ENCODE results near the gene SERPINA3.
"Not testable (repeated sequence)": the region's sequence is repeated elsewhere in the genome, so short reads cannot be mapped to it uniquely, and the experiment has no call there.

Gene SERPINA3

DNA sequence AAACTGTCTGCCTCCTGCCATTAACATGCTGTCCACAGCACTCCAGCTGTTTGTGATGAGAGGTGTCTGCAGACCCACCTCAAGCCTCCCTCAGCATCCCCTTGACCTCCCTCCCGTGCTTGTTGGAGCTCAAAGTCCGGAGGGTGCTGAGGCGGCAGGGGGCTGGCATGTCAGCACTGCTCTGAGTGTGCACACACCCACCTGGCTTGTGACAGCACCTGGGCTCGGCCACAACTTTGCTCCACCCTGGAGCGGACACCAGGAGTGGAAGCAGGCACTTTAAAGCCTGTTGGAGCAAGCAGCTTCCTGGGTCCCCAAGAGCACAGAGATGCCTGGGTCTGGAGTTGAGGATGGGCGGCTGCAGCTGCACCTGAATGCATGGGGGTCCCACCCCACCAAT lies 20.9 kb downstream of the SERPINA3 start:
- DNase-seq (ENCODE audit: low read depth), result no peak

DNA sequence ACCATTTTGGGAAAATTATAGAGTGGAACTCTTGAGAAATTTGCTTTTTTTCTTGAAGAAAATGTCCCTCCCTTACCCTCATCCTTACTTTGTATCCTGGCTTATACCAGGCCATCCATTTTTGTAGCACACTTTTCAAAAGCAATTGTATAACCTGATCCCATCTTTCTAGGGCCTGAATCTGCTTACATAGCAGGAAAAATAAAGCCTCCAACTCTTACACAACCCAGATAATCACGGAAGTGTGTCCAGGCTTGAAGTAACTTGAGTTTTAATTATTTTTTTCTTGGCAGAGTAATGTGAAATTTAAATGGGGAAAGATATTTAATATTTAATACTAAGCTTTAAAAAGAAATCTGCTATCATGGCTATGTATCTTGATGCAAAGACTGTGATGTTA lies 23.0 kb downstream of the SERPINA3 start:
- DNase-seq (ENCODE audit: low read depth), result no peak

DNA sequence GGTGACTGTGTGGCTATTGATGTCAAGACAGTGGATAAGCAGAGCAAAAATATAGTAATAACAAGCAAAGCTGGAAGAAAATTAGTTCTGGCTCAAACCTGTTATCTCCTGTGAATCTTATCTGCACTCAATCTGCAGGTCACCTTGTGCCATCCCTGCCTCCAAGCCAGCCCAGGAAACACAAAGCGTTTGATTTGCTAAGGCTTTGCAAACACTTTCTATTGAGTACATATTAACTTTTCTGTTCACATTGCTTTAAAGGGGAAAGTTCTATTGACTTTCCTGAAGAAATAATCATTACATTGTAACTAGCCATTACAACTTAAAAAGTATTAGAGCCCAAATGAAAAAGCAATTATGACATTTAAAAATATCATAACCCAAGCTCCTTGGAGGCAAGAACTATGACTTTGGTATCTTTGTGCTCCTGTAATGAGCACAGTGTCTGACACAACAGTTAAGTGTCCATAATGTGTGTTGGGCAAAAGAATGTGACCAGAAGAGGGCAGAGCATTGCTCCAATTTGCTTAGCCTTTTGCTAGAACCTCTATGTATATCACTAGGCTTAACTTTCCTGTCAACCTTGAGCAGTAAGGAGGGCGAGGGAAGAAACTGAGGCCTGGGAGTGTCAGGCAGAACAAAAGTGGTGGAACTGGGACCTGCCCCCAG lies 24.7 kb downstream of the SERPINA3 start:
- DNase-seq (ENCODE audit: low read depth), result no peak

DNA sequence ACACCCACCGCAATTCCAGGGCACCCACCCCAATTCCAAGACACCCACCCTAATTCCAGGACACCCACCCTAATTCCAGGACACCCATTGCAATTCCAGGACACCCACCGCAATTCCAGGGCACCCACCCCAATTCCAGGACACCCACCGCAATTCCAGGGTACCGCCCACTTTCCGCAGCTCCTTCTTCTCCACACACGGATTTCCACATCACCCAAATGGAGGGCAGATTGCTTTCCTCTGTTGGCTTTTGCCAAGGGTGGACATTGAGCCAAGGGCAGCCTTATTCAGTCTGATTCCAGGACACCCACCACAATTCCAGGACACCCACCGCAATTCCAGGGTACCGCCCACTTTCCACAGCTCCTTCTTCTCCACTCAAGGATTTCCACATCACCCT lies 25.6 kb downstream of the SERPINA3 start:
- DNase-seq (ENCODE audit: low read depth), result not testable (repeated sequence)

DNA sequence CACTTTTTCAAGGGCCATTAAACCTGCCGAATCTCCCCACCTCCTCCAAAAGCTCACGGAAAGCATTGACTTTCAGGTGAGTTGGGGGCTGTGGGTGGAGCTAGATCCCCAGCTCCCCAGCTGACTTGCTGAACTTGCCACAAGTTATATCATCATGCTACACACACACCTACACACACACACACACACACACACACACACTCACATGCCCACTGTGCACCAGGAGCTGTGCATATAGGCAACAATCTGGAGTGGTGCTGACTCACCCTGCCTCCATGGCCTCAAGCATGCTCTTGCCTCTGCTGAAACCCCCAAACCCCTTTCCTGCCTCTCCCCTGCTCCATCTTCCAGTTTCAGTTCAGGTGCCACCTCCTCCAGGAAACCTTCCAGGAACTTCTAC lies 26.1 kb downstream of the SERPINA3 start:
- DNase-seq (ENCODE audit: low read depth), result no peak

DNA sequence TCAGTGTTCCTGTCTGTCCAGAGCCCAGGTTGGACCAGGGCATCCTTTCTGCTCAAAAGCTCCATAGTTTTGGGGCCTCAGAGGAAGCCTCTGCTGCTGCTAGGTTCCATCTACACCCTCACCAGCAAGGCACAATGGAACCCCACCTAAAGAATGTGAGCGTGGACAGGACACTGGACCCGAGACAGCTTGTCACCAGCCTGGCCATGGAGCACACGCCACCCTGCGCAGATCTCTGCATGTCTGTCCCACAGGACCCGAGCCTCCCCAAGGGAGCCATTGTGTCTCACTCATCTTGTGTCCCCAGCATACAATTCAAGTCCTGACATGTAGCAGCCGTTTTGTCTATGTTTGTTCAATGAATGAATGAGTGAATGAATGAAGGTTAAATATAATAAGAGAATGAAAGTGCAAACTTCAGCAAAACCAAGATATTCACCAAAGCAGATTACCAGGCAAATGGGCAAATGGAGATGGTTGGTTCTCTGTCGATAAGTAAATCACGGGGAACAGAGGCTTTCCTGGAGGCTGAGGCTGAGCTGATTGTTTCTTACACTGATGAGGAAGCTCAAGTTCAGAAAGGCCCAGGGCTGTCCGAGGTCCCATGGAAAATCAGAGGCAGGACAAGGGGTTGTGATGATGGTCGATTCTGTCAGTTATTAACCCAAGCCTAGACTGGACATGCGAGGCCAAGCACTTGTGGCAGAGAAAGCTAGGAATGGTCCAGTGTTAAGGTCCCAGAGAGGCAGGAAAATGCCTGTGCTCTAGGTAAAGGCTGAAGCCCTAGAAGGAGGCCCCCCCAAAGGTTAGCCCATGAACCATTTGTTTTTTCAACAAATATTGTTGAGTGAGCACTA lies 27.0 kb downstream of the SERPINA3 start:
- DNase-seq (ENCODE audit: low read depth), result no peak

DNA sequence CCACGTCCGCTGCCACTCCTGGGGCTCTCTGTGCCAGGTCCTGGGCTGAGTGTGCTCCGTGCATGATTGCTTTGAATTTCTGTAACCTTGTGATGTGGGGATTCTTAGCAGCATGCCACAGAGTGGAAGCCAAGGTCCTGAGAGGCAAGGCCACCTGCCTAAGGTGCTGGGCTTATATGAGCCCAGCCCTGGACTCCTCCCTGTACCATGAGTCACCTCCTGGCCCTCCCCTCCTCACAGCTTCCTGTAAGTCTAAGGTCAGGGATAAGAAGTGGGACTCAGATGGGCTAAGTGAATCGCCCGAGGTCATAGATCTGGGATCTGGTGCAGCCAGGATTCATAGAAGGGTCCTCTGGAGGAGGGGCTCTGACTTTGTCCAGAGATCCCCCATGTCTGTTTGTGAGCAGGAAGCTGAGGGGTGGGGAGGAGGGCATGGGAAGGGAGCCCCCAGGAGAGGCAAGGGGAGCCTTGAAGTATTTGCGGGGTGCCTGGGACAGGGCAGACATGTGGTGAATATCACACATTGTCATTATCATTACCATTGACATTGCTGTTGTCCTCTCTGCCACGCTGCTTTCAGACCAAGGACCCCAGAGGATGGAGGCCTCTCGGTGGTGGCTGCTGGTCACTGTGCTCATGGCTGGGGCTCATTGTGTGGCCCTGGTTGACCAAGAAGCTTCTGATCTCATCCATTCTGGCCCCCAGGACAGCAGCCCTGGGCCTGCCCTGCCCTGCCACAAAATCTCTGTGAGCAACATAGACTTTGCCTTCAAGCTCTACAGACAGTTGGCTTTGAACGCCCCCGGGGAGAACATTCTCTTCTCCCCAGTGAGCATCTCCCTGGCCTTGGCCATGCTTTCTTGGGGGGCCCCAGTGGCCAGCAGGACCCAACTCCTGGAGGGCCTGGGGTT lies 28.8 kb downstream of the SERPINA3 start:
- no peak for DNase-seq (ENCODE audit: low read depth)

DNA sequence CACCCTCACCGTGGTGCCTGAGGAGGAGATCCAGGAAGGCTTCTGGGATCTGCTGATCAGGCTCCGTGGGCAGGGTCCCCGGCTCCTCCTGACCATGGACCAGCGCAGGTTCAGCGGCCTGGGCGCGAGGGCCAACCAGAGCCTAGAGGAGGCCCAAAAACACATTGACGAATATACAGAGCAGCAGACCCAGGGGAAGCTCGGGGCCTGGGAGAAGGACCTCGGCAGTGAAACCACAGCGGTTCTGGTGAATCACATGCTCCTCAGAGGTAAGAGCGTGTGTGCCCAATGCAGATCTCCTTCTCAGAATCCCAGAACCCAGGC lies 29.4 kb downstream of the SERPINA3 start:
- no peak for DNase-seq (ENCODE audit: low read depth)

DNA sequence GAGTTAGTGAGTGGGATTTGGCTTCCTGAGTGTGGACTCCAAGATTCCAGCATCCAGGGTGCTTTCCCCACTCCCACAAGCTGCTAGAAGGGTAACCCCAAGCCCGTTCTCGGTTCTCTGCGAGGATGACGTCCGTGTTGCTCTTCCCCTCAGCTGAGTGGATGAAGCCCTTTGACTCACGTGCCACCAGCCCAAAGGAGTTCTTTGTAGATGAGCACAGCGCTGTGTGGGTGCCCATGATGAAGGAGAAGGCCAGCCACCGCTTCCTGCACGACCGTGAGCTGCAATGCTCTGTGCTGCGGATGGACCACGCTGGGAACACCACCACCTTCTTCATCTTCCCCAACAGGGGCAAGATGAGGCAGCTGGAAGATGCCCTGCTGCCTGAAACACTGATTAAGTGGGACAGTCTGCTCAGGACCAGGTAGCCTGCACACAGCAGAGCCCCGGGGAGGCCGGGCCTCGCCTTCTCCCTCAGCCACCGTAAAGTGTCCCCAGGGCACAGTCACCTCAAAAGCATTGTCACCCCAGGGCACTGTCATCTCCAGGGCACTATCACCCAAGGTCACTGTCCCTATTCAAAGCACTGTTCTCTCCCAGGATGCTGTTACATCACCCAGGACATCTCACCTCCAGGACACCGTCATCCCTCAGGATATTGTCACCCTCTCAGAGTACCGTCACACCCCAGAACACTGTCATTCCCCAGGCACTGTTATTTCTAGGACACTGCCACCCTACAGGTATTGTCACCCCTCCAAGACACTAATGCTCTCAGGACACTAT lies 31.3 kb downstream of the SERPINA3 start:
- no peak for DNase-seq (ENCODE audit: low read depth)

DNA sequence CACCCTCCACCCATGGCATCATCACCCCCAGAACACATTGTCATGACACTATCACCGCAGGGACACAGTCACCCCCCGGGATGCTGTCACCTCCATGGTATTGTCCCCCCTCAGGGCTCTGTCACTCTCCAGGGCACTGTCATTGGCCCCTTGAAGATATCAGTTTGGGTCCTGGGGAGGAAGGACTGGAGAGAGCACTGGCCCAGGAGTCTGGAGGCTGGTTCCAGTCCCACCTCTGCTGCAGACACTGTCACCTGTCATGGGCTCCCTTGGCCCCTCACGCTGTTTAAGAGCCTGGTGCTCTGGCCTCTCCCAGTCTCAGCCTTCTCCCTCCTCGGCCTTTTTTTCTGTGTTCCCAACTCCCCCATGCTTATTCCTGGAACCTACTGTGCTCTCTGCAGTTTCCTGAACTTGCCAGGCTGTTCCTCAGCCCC lies 31.9 kb downstream of the SERPINA3 start:
- DNase-seq (ENCODE audit: low read depth), result no peak

DNA sequence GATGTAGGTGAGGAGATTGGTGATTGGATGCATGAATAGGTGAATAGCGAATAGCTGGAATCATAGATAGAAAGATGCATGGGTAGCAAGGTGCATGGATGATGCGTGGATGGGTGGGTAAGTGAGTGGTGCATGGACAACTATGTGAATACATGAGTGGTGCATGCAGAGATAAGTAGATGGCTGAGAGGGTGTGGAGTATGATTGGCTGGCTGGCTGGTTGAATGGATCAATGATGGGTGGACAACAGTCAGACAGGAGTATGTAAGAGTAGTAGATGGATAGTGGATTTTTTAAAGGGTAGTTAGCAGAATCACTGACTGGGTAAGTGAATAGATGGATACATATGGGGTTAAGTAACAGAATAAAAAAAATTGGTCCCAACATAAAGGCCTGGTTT lies 33.9 kb downstream of the SERPINA3 start:
- DNase-seq (ENCODE audit: low read depth), result no peak

DNA sequence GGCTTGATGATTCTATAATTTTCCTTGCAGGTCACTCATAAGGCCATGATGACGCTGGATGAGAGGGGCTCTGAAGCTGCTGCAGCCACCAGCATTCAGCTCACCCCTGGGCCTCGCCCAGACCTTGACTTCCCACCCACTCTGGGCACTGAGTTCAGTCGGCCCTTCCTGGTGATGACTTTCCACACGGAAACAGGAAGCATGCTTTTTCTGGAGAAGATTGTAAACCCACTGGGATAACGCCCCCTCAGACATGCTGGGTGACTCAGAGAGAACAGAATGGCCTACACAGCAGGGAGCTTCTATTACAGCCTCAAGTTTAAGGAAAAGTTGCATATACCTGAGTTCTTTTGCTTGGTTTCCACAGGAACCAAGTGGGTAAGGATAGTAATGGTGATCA lies 34.3 kb downstream of the SERPINA3 start:
- no peak for DNase-seq (ENCODE audit: low read depth)

DNA sequence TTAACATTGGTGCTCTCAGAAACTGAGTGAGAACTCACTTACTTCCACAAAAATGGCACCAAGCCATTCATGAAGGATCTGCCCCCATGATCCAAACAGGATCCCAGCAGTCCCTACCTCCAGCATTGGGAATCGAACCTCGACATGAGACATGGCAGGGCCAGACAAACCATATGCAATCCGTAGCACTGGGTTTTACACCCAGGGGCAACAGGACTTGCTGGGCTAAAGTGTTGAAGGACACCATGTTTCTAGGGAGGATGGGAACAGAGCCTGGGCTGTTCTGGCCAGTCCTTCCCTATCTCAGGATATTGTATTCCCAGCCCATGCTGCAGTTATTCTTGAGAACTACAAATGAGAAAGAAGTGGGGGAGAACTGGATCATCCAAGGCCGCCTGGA lies 36.6 kb downstream of the SERPINA3 start:
- DNase-seq (ENCODE audit: low read depth), result no peak

DNA sequence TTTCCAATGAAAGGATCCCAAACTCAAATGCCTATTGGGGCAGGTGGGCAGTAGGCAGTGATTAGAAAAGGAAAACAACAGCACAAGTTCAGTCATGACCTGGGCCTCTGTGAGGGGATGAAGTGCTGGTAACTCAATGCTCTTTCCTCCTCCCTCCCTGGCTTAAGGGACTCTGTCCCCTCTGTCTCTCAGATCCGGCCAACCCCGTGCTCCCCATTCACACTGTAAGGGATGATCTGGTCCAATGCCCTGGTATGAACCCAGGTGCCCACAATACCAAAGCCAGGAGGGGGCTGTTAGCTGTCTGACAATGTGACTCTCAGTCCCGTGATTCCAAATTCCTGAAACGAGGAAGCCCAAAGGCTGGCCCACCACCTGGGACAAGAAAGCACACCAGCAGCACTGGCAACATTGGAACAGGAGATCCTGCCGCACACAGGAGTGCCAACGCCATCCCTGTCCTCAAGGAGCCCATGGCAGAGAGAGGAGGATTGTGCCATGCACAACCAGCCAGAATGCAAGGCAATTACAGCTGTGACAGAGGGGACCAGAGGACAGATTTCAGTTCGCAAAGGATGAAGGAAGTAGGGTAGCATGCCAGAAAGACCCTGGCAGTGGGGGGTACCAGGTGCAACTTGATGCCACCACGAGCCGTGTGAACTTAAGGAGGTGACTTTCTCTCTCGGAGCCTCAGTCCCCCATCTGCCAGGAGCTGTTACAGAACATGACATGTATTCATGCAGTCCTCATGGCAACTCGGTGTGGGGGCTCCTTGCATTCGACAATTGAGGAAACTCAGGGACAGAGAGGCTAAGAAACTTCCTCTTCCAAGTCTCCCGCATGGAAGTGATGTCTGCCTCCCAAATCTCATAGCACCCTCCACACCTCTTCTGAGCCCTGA lies 37.6 kb downstream of the SERPINA3 start:
- DNase-seq (ENCODE audit: low read depth), result no peak

DNA sequence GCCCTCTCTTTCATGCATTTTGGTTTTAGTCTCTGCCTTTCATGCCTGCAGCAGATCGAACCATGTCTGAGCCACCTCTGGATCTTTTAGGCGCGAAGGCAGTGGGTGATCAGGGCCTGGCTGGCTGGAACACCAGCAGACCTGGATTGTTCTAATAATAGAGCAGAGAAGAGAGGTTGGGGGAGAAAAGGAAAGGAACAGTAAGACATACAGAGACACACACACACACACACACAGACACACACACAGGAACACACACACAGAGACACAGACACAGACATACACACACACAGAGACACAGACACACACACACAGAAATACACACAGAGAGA lies 38.2 kb downstream of the SERPINA3 start:
- DNase-seq (ENCODE audit: low read depth), result no peak

DNA sequence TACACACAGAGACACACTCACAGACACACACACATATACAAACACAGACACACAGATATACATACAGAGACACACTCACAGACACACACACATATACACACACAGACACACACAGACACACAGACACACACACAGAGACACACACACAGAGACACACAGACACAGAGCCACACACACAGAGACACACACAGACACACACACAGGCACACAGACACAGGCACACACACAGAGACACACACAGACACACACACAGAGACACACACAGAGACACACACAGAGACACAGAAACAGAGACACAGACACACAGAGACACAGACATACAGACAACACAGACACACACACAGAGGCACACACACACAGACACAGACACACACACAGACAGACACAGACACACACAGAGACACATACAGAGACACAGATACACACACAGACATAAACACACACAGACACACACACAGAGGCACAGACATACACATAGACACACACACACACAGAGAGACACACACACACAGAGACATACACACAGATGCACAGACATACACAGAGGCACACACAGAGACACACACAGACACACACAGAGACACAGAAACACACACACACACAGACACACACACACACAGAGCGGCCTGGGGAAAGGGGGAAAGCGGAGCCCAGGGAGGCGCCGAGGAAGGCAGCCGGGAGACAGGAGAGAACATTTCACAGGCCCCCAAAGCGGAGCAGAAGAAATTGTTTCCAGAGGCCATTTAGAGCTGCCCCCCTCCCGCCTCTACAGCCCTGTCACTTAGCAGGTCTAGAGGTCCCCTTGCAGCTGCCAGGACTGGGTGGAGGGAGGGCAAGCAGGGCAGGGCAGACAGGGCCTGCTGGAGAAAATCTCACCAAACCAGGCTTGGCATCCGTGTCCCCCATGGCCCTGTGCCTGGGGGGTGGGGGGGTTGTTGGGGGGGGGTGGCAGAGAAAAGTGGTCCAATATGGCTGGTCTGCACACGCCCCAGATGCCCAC lies 38.9 kb downstream of the SERPINA3 start:
- DNase-seq (ENCODE audit: low read depth), result no peak

DNA sequence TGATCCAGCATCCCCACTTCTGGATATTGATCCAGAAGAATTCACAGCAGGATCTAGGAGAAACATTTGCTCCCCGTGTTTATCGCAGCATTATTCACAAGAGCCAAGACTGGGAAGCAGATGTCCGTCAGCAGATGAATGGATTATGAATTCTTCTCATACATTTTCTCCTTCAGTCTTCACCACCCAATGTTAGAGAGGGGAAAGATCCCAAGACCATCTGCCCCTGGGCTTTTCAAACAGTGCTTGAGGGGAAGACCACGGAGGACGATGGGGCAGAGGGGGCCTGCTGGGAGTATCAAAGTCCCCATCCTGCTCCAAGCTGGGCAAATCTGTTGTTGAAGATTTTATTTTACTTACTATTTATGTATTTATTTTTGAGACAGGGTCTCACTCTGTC lies 41.1 kb downstream of the SERPINA3 start:
- DNase-seq (ENCODE audit: low read depth), result no peak

DNA sequence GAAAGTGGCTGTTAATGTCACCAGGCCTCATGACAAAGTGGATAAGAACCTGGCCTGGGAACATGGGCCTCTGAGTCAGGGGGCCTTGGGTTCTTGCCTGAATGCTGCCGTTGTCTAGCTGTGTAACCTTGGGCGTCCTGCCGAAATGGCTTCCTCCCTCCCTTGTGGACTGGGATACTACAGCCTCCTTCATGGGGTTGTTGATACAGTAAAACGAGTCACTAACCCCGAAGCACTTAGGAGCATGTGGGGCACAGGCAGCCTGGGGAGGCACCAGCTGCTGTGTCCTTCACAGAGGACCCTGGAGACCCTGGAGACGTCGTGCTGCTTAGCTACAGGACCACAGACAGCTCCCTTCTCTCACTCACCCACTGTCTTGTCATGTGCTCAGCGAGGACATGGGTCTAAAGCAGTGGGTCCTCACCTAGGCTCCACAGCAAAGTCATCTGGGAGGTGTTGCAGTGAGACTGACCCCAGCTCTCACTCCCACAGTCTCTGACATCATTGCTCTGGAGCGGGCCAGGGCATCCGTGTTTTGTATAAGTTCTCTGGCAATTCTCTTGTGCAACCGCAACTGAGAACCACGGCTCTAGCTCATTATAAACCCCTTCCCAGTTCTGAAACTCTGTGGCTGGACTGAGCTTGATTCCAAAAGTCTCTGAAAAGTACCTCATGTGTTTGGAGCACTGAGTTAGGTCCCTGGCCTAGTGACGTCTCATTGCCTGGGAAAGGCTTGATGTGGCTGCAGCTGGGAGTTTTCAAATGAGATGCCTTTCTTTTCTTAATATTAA lies 42.1 kb downstream of the SERPINA3 start:
- DNase-seq (ENCODE audit: low read depth), result no peak

DNA sequence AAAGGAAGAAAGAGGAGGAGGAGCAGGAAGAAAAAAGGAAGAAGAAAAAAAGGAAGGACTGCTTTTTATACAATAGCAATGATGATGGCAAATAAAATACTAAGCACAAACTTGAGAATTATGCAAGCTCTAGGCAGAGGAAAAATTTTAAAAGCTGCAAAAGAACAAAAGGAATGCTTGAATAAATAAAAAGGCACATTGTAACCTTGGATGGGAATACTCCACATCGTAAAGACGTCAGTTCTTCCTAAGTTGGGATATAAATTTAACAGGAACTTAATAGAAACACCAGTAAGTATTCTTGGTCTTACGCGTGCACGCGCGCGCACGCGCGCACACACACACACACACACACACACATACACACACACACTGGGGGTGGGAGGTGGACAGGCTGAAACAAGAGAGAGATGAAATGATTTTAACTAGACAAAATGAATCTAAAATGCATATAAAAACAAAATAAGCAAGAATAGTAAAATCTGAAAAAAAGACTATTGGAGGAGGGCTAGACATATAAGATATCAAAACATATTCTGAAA lies 43.0 kb downstream of the SERPINA3 start:
- DNase-seq (ENCODE audit: low read depth), result no peak

Data from stimulated activated CD8-positive, alpha-beta memory T cell treated with anti-CD3 and anti-CD28 coated beads, Interleukin-12 subunit alpha, Interleukin-12 subunit beta, amount 100 ng/mL, for 4 hours (primary cell).